Measurements from ENCODE around the gene CDKN2D. TPM values are rescaled to one million over a fixed set of nuclear protein-coding genes. Genes with fewer than 3 reads are reported as not detected.

Gene CDKN2D
- total and polyA plus RNA-seq, 10 of the 15 experiments (the other 5 are each of a cell fraction or from before 2014, with no cell fraction given): 0.53 to 17.2 (median 6.7) TPM

DNA sequence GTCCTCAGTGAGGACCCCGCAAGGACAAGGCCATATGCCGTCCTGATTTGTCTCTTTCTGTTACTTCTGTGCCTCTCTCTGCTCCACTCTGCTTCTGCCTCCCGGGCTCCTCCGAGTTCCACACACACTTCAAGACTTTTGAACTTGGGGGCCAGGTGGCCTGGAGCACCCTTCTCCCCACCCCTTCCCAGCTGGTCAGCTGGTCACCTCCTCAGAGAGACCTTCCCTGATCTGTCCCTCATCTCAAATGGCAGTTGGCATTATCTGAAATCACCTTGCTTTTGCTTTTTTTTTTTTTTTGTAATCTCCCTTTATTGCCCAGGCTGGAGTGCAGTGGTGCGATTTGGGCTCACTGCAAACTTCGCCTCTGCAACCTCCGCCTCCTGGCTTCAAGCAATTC is 49.4 kb downstream of the CDKN2D start:
- 0 out of 2 replicates have a peak overlapping the region, but pooled peaks have one; percentile 1 for H3K4me2 ChIP-seq (ENCODE audit: control insufficient read depth, insufficient read depth)
- H3K27ac ChIP-seq (ENCODE audit: control insufficient read depth, insufficient read depth): no peak overlapping the region
- H2AFZ ChIP-seq (ENCODE audit: control insufficient read depth, low read depth, low read length): no peak overlapping the region
- H3K4me3 ChIP-seq: no peak overlapping the region
- peaks cover 11% of the 10 kb centered on the region for H3K4me1 ChIP-seq (ENCODE audit: control insufficient read depth, insufficient read depth, low read length)
- ChIA-PET CTCF (no interaction called here), RAD21 (ENCODE audit: unreplicated experiment) (no interaction called here), POLR2A (interaction anchor here (1.1 kb wide), 1 partner anchor 15 kb away, joined by 9 read pairs; no protein-coding TSS in a partner anchor), SMC1A (ENCODE audit: uncharacterized antibody, unreplicated experiment) (no interaction called here)
- in situ Hi-C loops (cut with MboI) (no loop called here), intact Hi-C loops (cut with micrococcal nuclease; ENCODE audit: unreplicated experiment) (no loop called here)
- H3K36me3 ChIP-seq (ENCODE audit: control insufficient read depth in 2 of 2, insufficient read depth in 2 of 2, low read length in 1 of 2): no peaks in the 10 kb centered on the region
- no peaks in the 10 kb centered on the region for H3K79me2 ChIP-seq (ENCODE audit: control insufficient read depth, insufficient read depth, low read length)
- BruUV-seq (replicated peaks): no TSS peak
- no peak for FAIRE-seq
- 45% methylated on average over 7 of the region's 7 CpGs for WGBS (ENCODE audit: insufficient coverage, insufficient replicate concordance, low lambda C conversion rate, missing lambda C conversion rate)
- H3K9me3 ChIP-seq (replicated peaks; ENCODE audit: control insufficient read depth, insufficient read depth, low read length): no peaks in the 10 kb centered on the region
- no peak for DNase-seq (ENCODE audit: low read depth, low spot score)
- H3K9ac ChIP-seq (ENCODE audit: control insufficient read depth, insufficient read depth, low read length): no peak overlapping the region
- no peak for ATAC-seq
- peaks cover 6 to 19% of the 10 kb centered on the region in 2 experiments for H3K27me3 ChIP-seq (replicated peaks in 1 of 2; ENCODE audit: control insufficient read depth in 2 of 2, insufficient read depth in 2 of 2, low read length in 1 of 2)
- H4K20me1 ChIP-seq (ENCODE audit: control insufficient read depth, insufficient read depth): no peaks in the 10 kb centered on the region
- TF ChIP-seq, protein P1, sequence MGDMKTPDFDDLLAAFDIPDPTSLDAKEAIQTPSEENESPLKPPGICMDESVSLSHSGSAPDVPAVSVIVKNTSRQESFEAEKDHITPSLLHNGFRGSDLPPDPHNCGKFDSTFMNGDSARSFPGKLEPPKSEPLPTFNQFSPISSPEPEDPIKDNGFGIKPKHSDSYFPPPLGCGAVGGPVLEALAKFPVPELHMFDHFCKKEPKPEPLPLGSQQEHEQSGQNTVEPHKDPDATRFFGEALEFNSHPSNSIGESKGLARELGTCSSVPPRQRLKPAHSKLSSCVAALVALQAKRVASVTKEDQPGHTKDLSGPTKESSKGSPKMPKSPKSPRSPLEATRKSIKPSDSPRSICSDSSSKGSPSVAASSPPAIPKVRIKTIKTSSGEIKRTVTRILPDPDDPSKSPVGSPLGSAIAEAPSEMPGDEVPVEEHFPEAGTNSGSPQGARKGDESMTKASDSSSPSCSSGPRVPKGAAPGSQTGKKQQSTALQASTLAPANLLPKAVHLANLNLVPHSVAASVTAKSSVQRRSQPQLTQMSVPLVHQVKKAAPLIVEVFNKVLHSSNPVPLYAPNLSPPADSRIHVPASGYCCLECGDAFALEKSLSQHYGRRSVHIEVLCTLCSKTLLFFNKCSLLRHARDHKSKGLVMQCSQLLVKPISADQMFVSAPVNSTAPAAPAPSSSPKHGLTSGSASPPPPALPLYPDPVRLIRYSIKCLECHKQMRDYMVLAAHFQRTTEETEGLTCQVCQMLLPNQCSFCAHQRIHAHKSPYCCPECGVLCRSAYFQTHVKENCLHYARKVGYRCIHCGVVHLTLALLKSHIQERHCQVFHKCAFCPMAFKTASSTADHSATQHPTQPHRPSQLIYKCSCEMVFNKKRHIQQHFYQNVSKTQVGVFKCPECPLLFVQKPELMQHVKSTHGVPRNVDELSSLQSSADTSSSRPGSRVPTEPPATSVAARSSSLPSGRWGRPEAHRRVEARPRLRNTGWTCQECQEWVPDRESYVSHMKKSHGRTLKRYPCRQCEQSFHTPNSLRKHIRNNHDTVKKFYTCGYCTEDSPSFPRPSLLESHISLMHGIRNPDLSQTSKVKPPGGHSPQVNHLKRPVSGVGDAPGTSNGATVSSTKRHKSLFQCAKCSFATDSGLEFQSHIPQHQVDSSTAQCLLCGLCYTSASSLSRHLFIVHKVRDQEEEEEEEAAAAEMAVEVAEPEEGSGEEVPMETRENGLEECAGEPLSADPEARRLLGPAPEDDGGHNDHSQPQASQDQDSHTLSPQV (IDR thresholded peaks at IDR 0.05): no peak
- TF ChIP-seq, protein P2, sequence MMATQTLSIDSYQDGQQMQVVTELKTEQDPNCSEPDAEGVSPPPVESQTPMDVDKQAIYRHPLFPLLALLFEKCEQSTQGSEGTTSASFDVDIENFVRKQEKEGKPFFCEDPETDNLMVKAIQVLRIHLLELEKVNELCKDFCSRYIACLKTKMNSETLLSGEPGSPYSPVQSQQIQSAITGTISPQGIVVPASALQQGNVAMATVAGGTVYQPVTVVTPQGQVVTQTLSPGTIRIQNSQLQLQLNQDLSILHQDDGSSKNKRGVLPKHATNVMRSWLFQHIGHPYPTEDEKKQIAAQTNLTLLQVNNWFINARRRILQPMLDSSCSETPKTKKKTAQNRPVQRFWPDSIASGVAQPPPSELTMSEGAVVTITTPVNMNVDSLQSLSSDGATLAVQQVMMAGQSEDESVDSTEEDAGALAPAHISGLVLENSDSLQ (IDR thresholded peaks at IDR 0.05): no peak
- TF ChIP-seq FOS (IDR thresholded peaks at IDR 0.05; ENCODE audit: borderline replicate concordance, extremely low read depth, insufficient read length) (no peak), PAX8 (IDR thresholded peaks at IDR 0.05) (no peak), MTA2 (IDR thresholded peaks at IDR 0.05; ENCODE audit: low read depth) (no peak), POLR2AphosphoS5 (IDR thresholded peaks at IDR 0.05; ENCODE audit: low read length) (no peak), GABPA (IDR thresholded peaks at IDR 0.05; ENCODE audit: low read depth) (no peak), ZSCAN29 (IDR thresholded peaks at IDR 0.05) (no peak), RELA (IDR thresholded peaks at IDR 0.05; ENCODE audit: borderline replicate concordance, partially characterized antibody) (no peak), HDGF (IDR thresholded peaks at IDR 0.05) (no peak), RAD21 (IDR thresholded peaks at IDR 0.05; ENCODE audit: insufficient read depth, low read depth, low read length) (no peak)
- TF ChIP-seq, protein P3, sequence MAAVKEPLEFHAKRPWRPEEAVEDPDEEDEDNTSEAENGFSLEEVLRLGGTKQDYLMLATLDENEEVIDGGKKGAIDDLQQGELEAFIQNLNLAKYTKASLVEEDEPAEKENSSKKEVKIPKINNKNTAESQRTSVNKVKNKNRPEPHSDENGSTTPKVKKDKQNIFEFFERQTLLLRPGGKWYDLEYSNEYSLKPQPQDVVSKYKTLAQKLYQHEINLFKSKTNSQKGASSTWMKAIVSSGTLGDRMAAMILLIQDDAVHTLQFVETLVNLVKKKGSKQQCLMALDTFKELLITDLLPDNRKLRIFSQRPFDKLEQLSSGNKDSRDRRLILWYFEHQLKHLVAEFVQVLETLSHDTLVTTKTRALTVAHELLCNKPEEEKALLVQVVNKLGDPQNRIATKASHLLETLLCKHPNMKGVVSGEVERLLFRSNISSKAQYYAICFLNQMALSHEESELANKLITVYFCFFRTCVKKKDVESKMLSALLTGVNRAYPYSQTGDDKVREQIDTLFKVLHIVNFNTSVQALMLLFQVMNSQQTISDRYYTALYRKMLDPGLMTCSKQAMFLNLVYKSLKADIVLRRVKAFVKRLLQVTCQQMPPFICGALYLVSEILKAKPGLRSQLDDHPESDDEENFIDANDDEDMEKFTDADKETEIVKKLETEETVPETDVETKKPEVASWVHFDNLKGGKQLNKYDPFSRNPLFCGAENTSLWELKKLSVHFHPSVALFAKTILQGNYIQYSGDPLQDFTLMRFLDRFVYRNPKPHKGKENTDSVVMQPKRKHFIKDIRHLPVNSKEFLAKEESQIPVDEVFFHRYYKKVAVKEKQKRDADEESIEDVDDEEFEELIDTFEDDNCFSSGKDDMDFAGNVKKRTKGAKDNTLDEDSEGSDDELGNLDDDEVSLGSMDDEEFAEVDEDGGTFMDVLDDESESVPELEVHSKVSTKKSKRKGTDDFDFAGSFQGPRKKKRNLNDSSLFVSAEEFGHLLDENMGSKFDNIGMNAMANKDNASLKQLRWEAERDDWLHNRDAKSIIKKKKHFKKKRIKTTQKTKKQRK (IDR thresholded peaks at IDR 0.05; ENCODE audit: low read depth, low read length): no peak
- TF ChIP-seq, protein P4, sequence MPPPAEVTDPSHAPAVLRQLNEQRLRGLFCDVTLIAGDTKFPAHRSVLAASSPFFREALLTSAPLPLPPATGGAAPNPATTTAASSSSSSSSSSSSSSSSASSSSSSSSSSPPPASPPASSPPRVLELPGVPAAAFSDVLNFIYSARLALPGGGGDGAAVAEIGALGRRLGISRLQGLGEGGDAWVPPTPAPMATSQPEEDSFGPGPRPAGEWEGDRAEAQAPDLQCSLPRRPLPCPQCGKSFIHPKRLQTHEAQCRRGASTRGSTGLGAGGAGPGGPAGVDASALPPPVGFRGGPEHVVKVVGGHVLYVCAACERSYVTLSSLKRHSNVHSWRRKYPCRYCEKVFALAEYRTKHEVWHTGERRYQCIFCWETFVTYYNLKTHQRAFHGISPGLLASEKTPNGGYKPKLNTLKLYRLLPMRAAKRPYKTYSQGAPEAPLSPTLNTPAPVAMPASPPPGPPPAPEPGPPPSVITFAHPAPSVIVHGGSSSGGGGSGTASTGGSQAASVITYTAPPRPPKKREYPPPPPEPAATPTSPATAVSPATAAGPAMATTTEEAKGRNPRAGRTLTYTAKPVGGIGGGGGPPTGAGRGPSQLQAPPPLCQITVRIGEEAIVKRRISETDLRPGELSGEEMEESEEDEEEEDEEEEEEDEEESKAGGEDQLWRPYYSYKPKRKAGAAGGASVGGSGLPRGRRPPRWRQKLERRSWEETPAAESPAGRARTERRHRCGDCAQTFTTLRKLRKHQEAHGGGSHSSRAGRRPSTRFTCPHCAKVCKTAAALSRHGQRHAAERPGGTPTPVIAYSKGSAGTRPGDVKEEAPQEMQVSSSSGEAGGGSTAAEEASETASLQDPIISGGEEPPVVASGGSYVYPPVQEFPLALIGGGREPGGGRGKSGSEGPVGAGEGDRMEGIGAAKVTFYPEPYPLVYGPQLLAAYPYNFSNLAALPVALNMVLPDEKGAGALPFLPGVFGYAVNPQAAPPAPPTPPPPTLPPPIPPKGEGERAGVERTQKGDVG (CRISPR knock-in tag; IDR thresholded peaks at IDR 0.05): no peak

All from GM12878 (cell line).